ENCODE measurements around the gene PFKFB3. TPM values are rescaled to one million over a fixed set of nuclear protein-coding genes. Genes with fewer than 3 reads are reported as not detected.
A peak's percentile ranks its signal among the peaks of the same experiment; 100 is the strongest.

Gene PFKFB3
- total and polyA plus RNA-seq, 9 of the 15 experiments (the other 6 are each of a cell fraction or from before 2014, with no cell fraction given): 0.46 to 21.6 (median 7.8) TPM

GRCh38 chr10:6239213-6239991 is 36.7 kb downstream of the PFKFB3 start (continued):
- TF ChIP-seq MXI1 (IDR thresholded peaks at IDR 0.05; ENCODE audit: low read depth, low read length) (no peak), SAP30 (IDR thresholded peaks at IDR 0.05; ENCODE audit: borderline replicate concordance, insufficient read depth, low read depth, low read length, poor library complexity, severe bottlenecking) (no peak), ARID1B (IDR thresholded peaks at IDR 0.05) (peak; percentile 86), CEBPG (CRISPR knock-in tag; IDR thresholded peaks at IDR 0.05) (no peak), CEBPG (tag; conservative IDR thresholded peaks at IDR 0.05 in 1 of 2, IDR thresholded peaks at IDR 0.05 in 1 of 2) (no peak), JUN (IDR thresholded peaks at IDR 0.05; ENCODE audit: borderline replicate concordance, low read depth, low read length) (peak; percentile 93), JUN (CRISPR knock-in tag; IDR thresholded peaks at IDR 0.05; ENCODE audit: borderline replicate concordance) (no peak), PBX2 (CRISPR knock-in tag; IDR thresholded peaks at IDR 0.05; ENCODE audit: low read depth) (no peak), PBX2 (tag; conservative IDR thresholded peaks at IDR 0.05; ENCODE audit: low read depth) (0 out of 2 replicates have a peak, but pooled peaks have one; percentile 18), ATF3 (IDR thresholded peaks at IDR 0.05) (peak; percentile 94), ATF3 (CRISPR knock-in tag; conservative IDR thresholded peaks at IDR 0.05) (no peak; the same call in 1 of the 2 replicates), JUND (IDR thresholded peaks at IDR 0.05; ENCODE audit: borderline replicate concordance, low read depth, low read length) (peak; percentile 98), JUND (tag; IDR thresholded peaks at IDR 0.05; ENCODE audit: borderline replicate concordance, low read depth, low read length) (peak; percentile 96), ZEB2 (IDR thresholded peaks at IDR 0.05) (0 out of 2 replicates have a peak, but pooled peaks have one; percentile 49), ZNF12 (CRISPR knock-in tag; IDR thresholded peaks at IDR 0.05) (0 out of 2 replicates have a peak, but pooled peaks have one; percentile 71), MAFK (IDR thresholded peaks at IDR 0.05; ENCODE audit: low read length) (peak; percentile 89), KDM1A (IDR thresholded peaks at IDR 0.05) (peak in 1 of 2 experiments; percentile 57; a peak in 2 of 4 replicates), C11orf30 (IDR thresholded peaks at IDR 0.05; ENCODE audit: low read depth) (peak; percentile 93), AFF4 (CRISPR knock-in tag; IDR thresholded peaks at IDR 0.05) (no peak), RBM25 (IDR thresholded peaks at IDR 0.05; ENCODE audit: low read depth, low read length, severe bottlenecking) (peak; percentile 21), SMARCE1 (IDR thresholded peaks at IDR 0.05) (peak; percentile 93)
